ENCODE results near the gene ANKRD37.

GRCh38 chr4:185405296-185405999 is 8.8 kb downstream of the ANKRD37 start:
- TF ChIP-seq POLR2A (IDR thresholded peaks at IDR 0.05) (no peak), CTCF (IDR thresholded peaks at IDR 0.05) (no peak)
